KG1 (cell line): ENCODE results near the gene PCSK5.
A peak's percentile ranks its signal among the peaks of the same experiment; 100 is the strongest.
"Not testable (repeated sequence)": the region's sequence is repeated elsewhere in the genome, so short reads cannot be mapped to it uniquely, and the experiment has no call there.

Experiments
- DNase-seq: peaks from one replicate; lab custom pipeline; 2025; lab: John Stamatoyannopoulos, UW

The PCSK5 gene

GRCh38 chr9:76359365-76359764 is 468.9 kb downstream of the PCSK5 start:
- no peak for DNase-seq

DNA sequence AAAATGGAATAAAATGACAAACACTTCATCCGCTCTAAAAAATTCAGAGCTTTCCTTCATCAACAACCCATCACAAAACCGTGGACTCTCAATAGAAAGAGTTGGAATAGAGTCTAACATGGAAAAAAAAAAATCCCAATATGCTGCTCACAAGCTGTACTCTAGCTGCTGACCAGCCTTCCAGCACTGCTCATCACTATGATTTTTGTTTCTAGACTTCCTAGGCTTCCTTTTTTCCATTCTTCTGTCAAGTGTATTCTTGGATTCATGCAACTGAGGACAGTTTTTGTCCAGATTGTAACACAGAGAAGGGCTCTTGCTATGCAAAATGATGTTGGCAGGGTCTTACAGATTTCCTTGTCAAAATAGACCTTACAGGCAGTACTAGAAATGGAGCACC is 469.3 kb downstream of the PCSK5 start:
- DNase-seq, result no peak

- DNase-seq, result not testable (repeated sequence)
Observed at GRCh38 chr9:76362332-76363031, 472.0 kb downstream of the PCSK5 start.

DNA sequence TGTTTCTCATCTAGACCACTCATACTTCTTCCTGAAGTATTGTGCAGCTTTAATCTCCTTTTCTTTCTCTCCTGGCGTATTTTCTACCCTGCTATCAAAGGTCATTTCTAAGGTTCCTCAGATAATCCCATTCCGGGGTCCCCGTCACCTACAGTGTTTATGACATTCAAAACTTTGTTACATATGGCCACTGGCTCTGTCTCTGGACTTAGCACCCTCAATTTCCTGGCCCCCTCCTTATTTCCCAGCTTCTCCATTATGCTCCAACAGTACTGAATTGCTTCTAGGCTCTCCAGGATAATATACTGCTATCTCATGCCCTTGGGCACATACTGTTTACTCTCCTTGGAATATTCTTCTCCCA is 472.5 kb downstream of the PCSK5 start:
- no peak for DNase-seq

DNA sequence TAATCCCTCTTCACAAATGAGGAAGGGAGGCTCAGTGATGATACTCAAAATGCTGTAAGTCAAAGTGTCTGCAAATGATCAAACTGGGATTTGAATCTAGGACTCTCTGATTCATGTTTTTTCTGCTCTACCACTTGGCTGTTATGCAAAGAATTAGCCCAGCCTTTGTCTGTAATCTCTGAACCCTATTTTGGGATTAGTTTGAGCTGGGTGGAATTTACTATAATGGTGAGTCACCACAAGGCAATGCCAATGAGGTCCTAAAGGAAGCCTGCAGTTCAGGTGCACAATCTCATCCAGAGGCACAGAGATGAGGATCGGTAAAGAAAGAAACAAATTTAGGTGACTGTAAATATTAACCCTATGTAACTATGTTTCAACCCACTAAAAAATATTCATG is 474.6 kb downstream of the PCSK5 start:
- DNase-seq, result no peak

GRCh38 chr9:76366275-76366674 is 475.8 kb downstream of the PCSK5 start:
- no peak for DNase-seq

DNA sequence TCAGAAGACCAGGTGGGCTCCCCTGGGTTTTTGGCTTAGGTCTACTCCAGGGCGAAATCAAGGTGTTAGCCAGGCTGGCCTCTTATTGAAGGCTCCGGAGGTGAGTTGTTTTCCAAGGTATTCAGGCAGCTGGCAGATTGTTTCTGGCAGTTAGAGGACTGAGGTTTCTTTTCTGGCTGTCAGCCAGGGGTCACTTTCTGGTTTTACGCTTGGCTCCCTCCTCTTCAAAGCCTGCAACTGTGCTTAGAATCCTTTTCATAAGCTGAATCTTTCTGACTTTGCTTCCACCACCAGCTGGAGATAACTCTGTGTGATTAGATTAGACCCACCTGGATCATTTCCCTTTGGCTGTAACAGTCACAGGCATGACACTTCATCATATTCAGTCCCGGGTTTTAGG is 479.1 kb downstream of the PCSK5 start:
- no peak for DNase-seq

- DNase-seq, result no peak
Observed at GRCh38 chr9:76370396-76371023, 480.0 kb downstream of the PCSK5 start.

DNA sequence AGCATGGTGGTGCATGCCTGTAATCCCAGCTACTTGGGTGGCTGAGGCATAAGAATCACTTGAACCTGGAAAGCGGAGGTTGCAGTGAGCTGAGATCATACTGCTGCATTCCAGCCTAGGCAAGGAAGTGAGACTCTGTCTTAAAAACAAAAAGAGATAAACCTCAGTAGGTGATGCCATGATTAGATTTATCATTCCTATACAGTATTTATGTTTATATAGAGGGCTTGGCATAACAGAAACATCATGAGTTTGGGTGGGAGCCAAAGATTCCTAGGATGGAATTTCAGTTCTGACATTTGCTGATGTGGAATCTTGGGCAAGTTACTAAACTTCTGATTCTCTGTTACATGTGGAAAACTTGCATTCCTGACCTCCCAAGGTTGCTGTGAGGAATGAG is 481.4 kb downstream of the PCSK5 start:
- no peak for DNase-seq

DNA sequence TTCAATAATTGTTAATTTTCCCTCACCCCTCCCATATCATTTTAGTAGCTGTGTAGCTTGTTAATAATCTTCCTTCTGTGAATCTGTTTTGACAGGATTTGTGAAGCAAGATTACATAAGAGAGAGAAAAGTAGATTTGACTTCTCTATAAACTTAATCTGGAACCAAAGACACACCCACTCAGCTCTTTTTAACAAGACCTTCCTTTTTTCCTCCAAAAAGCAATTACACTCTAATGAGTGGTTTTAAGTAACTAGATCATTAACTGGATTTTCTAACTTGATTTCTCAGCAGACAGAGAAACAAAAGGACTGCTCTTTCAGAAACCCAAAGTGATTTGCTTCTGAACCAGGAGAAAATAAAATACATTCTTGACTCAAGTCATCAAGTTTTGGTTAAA is 481.9 kb downstream of the PCSK5 start:
- no peak for DNase-seq

DNA sequence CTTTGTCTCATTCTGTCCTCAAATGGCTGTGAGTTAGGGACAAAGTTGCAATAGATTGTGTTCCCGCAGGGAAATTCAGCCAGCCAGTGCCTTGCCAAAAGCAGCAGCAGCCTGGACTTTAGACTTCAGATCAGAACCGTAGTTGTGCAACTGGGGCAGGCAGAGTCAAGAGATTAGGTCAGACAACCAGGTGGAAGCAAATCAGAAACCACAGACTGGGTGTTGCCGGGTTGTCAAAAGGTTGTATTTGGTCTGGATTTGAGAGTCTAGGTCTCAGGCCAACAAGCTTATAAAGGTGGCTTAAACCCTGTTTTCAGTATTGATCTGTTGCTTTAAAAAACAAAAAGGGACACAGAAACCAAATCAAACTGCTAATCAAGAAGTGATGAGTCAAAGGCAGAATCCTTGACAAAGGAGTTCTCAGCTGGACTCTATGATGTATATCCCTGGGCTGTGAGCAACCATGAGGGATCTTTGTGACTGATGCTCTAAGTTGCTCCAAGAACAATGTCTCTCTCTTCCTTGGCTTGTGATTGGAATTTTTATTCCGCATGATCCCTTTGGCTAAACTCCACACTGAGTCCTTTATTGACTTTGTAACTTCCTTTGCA is 482.8 kb downstream of the PCSK5 start:
- DNase-seq, result no peak

- DNase-seq, result no peak
Observed at GRCh38 chr9:76373784-76374474, 483.5 kb downstream of the PCSK5 start.

GRCh38 chr9:76374783-76375559 is 484.5 kb downstream of the PCSK5 start:
- DNase-seq, result no peak

GRCh38 chr9:76377791-76378190 is 487.3 kb downstream of the PCSK5 start:
- no peak for DNase-seq

DNA sequence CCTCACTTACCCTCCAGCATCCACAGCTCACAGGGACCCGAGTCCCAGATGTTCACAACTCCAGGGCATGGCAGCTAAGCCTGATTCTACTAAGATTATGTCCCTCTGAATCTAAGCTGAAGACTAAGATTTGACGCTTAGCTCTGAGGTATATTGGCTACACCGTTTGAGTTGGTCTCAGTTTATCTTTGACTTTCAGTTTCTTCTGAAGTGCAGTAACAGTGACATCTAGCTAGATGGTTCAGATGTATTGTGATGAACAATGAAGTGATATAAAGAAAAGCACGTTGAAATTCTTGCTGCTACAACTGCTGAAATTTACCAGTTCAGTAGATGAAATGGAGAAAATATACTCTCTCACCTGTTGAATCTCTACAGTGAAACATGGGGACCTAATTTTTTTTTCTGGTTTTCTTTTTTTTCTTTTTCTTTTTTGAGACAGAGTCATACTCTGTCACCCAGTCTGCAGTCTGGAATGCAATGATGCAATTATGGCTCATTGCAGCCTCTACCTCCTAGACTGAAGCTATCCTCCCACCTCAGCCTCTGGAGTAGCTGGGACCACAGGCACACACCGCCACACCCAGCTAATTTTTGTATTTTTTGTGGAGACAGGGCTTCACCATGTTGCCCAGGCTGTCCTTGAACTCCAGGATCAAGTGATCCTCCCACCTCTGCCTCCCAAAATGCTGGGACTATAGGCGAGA is 488.0 kb downstream of the PCSK5 start:
- DNase-seq, result no peak

DNA sequence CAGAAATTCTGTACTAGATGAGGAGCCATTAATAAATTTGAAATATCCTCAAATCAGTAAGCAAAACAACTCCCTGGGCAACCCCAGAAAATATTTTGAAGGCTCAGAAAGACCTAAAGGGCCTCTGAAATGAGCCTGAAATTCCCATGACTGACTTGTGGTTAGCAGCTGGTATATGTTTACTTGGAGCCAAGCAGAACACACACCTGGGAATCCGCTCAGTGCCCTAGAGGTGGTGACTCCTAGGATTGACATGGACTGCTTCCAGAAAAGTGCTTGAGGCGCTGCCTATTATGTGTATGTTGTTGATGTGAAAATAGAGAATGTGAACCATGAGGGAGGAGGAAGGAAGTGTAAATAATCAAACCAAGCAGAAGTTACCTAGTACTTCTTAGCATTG is 489.0 kb downstream of the PCSK5 start:
- DNase-seq, result no peak

DNA sequence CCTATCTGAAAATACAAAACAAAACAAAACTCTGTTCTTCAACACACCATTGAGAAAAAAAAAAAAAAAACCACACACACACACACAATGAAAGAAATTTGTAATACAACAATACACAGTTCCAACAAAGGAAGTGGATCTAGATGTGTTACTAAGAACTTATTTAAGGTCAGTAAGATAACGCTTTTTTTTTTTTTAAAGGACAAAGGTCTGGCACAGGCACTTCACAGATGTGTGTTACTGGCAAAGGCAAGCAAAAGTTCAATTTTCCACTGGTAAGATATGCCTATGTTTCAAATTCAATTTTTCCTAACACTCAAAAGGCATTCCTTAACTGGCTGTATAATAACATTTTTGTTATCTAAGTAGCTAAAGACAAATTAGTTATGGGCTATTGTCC is 500.2 kb downstream of the PCSK5 start:
- DNase-seq, result no peak

DNA sequence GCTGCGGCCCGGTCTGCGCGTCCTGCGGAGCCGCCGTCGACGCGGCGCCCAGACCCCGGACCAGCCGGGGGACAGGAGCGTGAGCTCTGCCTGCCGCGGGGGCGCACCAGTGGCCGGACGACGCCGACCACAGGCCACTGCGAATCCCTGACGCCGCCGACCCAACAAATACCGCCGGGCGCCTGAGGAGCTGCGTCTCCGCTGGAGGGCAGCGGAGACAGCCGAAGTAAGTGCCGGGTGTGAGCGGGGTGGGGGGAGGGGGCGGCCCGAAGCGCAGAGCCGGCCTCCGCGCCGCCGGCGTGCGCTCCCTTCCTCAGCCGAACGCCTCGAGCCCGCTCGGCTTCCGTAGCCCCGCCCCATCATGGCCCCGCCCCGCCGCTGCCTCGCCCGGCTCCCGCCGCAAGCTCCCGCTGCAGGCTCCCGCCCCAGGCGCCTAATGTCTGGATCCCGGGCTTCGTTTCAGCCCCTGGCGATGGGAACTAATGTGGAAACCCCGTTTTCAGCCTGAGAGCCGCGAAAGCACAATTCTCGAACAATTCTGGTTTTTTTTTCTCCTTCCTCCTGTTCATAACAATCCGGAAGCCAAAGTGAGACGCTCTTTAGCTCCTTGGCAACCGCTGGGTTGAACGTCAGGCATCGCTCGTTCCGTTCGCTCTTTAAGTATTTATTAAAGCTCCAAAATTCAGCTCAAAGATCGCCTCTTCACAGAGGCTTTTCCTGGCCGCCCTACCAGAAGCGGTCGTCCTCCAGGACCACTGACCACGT is 503.9 kb downstream of the PCSK5 start, which contains the start of gene RFK:
Gene RFK (minus strand): TSS at position 232 of the 765 bp plus-strand sequence. CDS start 255 bp downstream, outside the sequence.
- DNase-seq, result peak; percentile 78

GRCh38 chr9:76394960-76395252 is 504.4 kb downstream of the PCSK5 start:
- no peak for DNase-seq

GRCh38 chr9:76395381-76395780 is 504.9 kb downstream of the PCSK5 start:
- no peak for DNase-seq

DNA sequence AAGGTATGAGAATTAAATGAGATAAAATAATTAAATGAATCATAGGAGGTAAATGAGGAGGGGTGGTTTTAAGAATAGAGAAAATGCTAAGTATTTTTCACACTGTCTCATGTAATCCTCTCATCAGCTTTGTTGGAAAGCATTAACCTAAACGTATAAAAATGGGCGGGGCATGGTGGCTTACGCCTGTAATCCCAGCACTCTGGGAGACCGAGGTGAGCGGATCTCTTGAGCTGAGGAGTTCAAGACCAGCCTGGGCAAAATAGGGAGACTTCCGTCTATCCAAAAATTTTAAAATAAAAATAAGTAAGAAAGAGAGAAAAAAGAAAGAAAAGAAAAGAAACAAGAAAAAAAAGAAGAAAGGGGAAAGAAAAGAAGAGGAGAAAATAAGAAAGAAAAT is 505.7 kb downstream of the PCSK5 start:
- no peak for DNase-seq
